SK-N-SH treated with all-trans-retinoic acid at 6 μM for 48 hours (cell line): ENCODE measurements around the gene PDE4B.
"Not testable (repeated sequence)": the region's sequence is repeated elsewhere in the genome, so short reads cannot be mapped to it uniquely, and the experiment has no call there.

Experiments used
- ARNTL ChIP-seq: fragments of 450-650 bp; formaldehyde crosslinking; IDR thresholded peaks from 2 replicates; pipeline ENCODE4 v1.5.0; 2020; ENCODE audit warnings: low read depth, mild to moderate bottlenecking, moderate library complexity, borderline replicate concordance
- CSDC2 ChIP-seq: fragments of 250-450 bp; sonication (Bioruptor Pico); IDR thresholded peaks from 2 replicates; pipeline ENCODE4 v1.5.0; 2020; ENCODE audit warnings: mild to moderate bottlenecking, moderate library complexity
- PPARA ChIP-seq: fragments of 250-450 bp; sonication (Bioruptor Pico); IDR thresholded peaks from 2 replicates; pipeline ENCODE4 v1.5.0; 2020; ENCODE audit warnings: mild to moderate bottlenecking, borderline replicate concordance
- RARB ChIP-seq: fragments of 250-450 bp; sonication (Bioruptor Pico); IDR thresholded peaks from 2 replicates; pipeline ENCODE4 v1.8.0; 2021; ENCODE audit warnings: mild to moderate bottlenecking, moderate library complexity
- ZNF8 ChIP-seq: fragments of 450-650 bp; formaldehyde crosslinking; IDR thresholded peaks from 2 replicates; pipeline ENCODE4 v1.5.0; 2020; ENCODE audit warnings: mild to moderate bottlenecking, moderate library complexity
- TF ChIP-seq, protein P1 (sequence below): fragments of 250-450 bp; sonication (Bioruptor Pico); IDR thresholded peaks from 2 replicates; pipeline ENCODE4 v1.8.0; 2020; ENCODE audit warnings: mild to moderate bottlenecking, moderate library complexity, borderline replicate concordance

DNA sequence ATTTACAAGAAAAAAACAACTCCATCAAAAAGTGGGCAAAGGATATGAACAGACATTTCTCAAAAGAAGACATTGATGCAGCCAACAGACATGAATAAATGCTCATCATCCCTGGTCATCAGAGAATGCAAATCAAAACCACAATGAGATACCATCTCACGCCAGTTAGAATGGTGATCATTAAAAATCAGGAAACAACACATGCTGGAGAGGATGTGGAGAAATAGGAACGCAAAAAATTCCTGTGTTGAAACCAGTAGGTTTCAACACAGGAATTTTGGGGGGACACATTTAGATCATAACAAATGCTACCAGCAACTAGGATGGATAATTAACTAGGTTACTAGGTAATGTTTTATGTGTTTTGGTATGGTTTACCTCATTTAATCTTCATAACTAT lies 529.8 kb downstream of the PDE4B start:
- not testable (repeated sequence) for TF ChIP-seq ARNTL (CRISPR knock-in tag); ZNF8 (CRISPR knock-in tag); RARB (CRISPR knock-in tag); CSDC2; PPARA (CRISPR knock-in tag)
- TF ChIP-seq, protein P1, sequence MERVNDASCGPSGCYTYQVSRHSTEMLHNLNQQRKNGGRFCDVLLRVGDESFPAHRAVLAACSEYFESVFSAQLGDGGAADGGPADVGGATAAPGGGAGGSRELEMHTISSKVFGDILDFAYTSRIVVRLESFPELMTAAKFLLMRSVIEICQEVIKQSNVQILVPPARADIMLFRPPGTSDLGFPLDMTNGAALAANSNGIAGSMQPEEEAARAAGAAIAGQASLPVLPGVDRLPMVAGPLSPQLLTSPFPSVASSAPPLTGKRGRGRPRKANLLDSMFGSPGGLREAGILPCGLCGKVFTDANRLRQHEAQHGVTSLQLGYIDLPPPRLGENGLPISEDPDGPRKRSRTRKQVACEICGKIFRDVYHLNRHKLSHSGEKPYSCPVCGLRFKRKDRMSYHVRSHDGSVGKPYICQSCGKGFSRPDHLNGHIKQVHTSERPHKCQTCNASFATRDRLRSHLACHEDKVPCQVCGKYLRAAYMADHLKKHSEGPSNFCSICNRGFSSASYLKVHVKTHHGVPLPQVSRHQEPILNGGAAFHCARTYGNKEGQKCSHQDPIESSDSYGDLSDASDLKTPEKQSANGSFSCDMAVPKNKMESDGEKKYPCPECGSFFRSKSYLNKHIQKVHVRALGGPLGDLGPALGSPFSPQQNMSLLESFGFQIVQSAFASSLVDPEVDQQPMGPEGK (CRISPR knock-in tag), result not testable (repeated sequence)
